ENCODE data around the gene TAS2R41.

DNA sequence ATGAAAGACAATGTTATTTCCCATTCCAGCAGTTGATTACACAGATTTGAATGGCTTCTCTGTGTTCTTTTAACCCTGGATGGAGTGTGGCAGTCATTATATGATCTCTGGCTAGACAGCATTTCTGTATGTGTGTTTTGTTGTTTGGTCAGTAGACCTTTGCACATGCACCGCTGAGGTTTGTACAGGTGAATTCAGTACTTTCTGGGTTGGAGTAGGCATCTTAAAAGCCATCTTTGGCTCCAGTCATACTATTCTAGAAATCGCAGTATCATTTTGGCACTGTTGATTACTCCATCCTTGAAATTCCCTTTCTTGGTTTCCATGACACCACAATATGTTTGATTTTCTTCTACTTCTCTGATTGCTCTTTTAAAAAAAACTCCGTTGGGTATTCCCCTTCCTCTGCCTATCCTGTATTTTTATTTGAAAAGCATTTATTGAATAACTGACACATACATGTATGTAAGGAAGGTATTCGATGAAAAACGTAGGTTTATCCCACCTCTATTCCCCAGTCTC, 29.9 kb downstream of the TAS2R41 start:
- TF ChIP-seq EZH2 (IDR thresholded peaks at IDR 0.05): no peak
- no peak for TF ChIP-seq POLR2AphosphoS5 (IDR thresholded peaks at IDR 0.05; ENCODE audit: borderline replicate concordance, low read depth, low read length)
- no peak for TF ChIP-seq FOXP2 (optimal IDR thresholded peaks at IDR 0.05; ENCODE audit: control extremely low read depth, extremely low read length, insufficient read depth)
